HepG2 (cell line): ENCODE measurements around the gene NREP. TPM values are rescaled to one million over a fixed set of nuclear protein-coding genes. Genes with fewer than 3 reads are reported as not detected.

Experiments used
- FOXP1 ChIP-seq, 2 experiments: fragments of 450-650 bp in 1 of 2; IDR thresholded peaks; 2 replicates each; pipeline ENCODE4 v1.6.1; 2017 to 2018; ENCODE audit warnings: antibody characterized with exemption in 1 of 2
- FOXP4 ChIP-seq: sonication (generic); formaldehyde crosslinking; IDR thresholded peaks from 2 replicates; pipeline ENCODE4 v1.4.0; 2020; ENCODE audit warnings: missing genetic modification reagents
- HDAC2 ChIP-seq: sonication (generic); formaldehyde crosslinking; IDR thresholded peaks from 2 replicates; pipeline ENCODE4 v1.4.0; 2020; ENCODE audit warnings: missing genetic modification reagents
- LCORL ChIP-seq, 2 experiments: fragments of 450-650 bp in 1 of 2; sonication (generic) in 1 of 2; formaldehyde crosslinking in 1 of 2; IDR thresholded peaks; 2 replicates each; pipeline versions ENCODE4 v1.5.0 to v1.6.1; 2017 to 2020; ENCODE audit warnings: antibody characterized with exemption in 1 of 2, missing genetic modification reagents in 1 of 2
- MLXIP ChIP-seq: sonication (generic); formaldehyde crosslinking; IDR thresholded peaks from 2 replicates; pipeline ENCODE4 v1.9.0; 2021; ENCODE audit warnings: missing genetic modification reagents, borderline replicate concordance
- NCOR1 ChIP-seq: fragments of 200-600 bp; sonication (generic); IDR thresholded peaks from 2 replicates; pipeline ENCODE4 v1.7.0; 2017; ENCODE audit warnings: antibody characterized with exemption, low read length, borderline replicate concordance
- PAXIP1 ChIP-seq: sonication (generic); formaldehyde crosslinking; conservative IDR thresholded peaks from 2 replicates; pipeline ENCODE4 v1.4.0; 2020; ENCODE audit warnings: mild to moderate bottlenecking, missing genetic modification reagents, moderate library complexity
- PRDM10 ChIP-seq: sonication (generic); formaldehyde crosslinking; IDR thresholded peaks from 2 replicates; pipeline ENCODE4 v1.4.0; 2020; ENCODE audit warnings: low read depth, missing genetic modification reagents
- RARA ChIP-seq: IDR thresholded peaks from 2 replicates; pipeline ENCODE4 v1.6.1; 2016; ENCODE audit warnings: missing genetic modification reagents, missing compliant biosample characterization
- SOX5 ChIP-seq: IDR thresholded peaks from 2 replicates; pipeline ENCODE4 v1.6.1; 2016; ENCODE audit warnings: borderline replicate concordance
- TCF7 ChIP-seq: sonication (generic); IDR thresholded peaks from 2 replicates; pipeline ENCODE4 v1.6.1; 2016; ENCODE audit warnings: antibody characterized with exemption, low read depth
- ZMYM3 ChIP-seq: sonication (generic); formaldehyde crosslinking; IDR thresholded peaks from 2 replicates; pipeline ENCODE4 v1.5.1; 2020; ENCODE audit warnings: mild to moderate bottlenecking, missing genetic modification reagents
- ZMYM4 ChIP-seq: sonication (generic); formaldehyde crosslinking; IDR thresholded peaks from 2 replicates; pipeline ENCODE4 v1.8.1; 2023; ENCODE audit warnings: mild to moderate bottlenecking, missing genetic modification reagents
- ZNF292 ChIP-seq: sonication (generic); formaldehyde crosslinking; IDR thresholded peaks from 2 replicates; pipeline ENCODE4 v1.8.1; 2022; ENCODE audit warnings: mild to moderate bottlenecking, low read depth, missing genetic modification reagents, borderline replicate concordance
- polyA plus RNA-seq, 8 experiments: library from polyadenylated mRNA; depleted of rRNA in 3 of 8; stranded (reverse) in 7 of 8; unstranded in 1 of 8; fragments of >200 nt; fragmentation: Illumina TruSeq in 4 of 8; extraction: Trizol in 4 of 8; gene quantifications; 2 replicates each; pipeline versions ENCODE4 v1.2.1 to v1.2.3, GENCODE V29; 2011 to 2016; ENCODE audit warnings: low read depth in 4 of 8, missing spikeins in 1 of 8, mixed read lengths in 1 of 8; ENCODE audit not compliant: insufficient read depth in 1 of 8
- total RNA-seq, 5 experiments: library from RNA; depleted of rRNA; stranded (reverse); fragments of >200 nt; fragmentation: Illumina TruSeq; extraction: Trizol; gene quantifications; 2 replicates each; pipeline ENCODE4 v1.2.3, GENCODE V29; 2016; ENCODE audit warnings: low read depth in 1 of 5

NREP gene
- total and polyA plus RNA-seq, 2 of the 13 experiments (the other 11 are each of a cell fraction or from before 2014, with no cell fraction given), result 40.5 to 102 TPM

- TF ChIP-seq FOXP4 (CRISPR knock-in tag) (peak; percentile 50), ZMYM4 (peak; percentile 54), TCF7 (peak; percentile 34; the same call in 1 of the 2 replicates), SOX5 (CRISPR knock-in tag) (peak; percentile 50; the same call in 1 of the 2 replicates), NCOR1 (peak; percentile 57; the same call in 1 of the 2 replicates), MLXIP (CRISPR knock-in tag) (no peak), ZMYM3 (CRISPR knock-in tag) (0 out of 2 replicates have a peak, but pooled peaks have one; percentile 16), FOXP1 (IDR thresholded peaks at IDR 0.05) (no peak), FOXP1 (CRISPR knock-in tag; IDR thresholded peaks at IDR 0.05) (peak; percentile 8; the same call in 1 of the 2 replicates), PAXIP1 (peak; percentile 70), HDAC2 (CRISPR knock-in tag) (peak; percentile 46; the same call in 1 of the 2 replicates), RARA (peak; percentile 60), ZNF292 (CRISPR knock-in tag) (peak; percentile 58; the same call in 1 of the 2 replicates), LCORL (IDR thresholded peaks at IDR 0.05) (0 out of 2 replicates have a peak, but pooled peaks have one; percentile 16), LCORL (CRISPR knock-in tag; IDR thresholded peaks at IDR 0.05) (0 out of 2 replicates have a peak, but pooled peaks have one; percentile 18), PRDM10 (CRISPR knock-in tag) (0 out of 2 replicates have a peak, but pooled peaks have one; percentile 33)
These were observed 76.1 kb downstream of the NREP start (continued) for GRCh38 chr5:111680737-111681413.
